ENCODE measurements around the gene NUAK2.

- TF ChIP-seq EZH2 (IDR thresholded peaks at IDR 0.05; ENCODE audit: low read depth, low read length, severe bottlenecking) (no peak), POLR2A (IDR thresholded peaks at IDR 0.05; ENCODE audit: control extremely low read depth in 1 of 2, low read depth in 2 of 2, low read length in 2 of 2) (no peak), POLR2AphosphoS5 (IDR thresholded peaks at IDR 0.05; ENCODE audit: low read depth, low read length) (no peak), CEBPB (IDR thresholded peaks at IDR 0.05; ENCODE audit: low read depth, low read length) (no peak), JUN (IDR thresholded peaks at IDR 0.05; ENCODE audit: low read depth, low read length) (no peak)
- TF ChIP-seq, protein P1, sequence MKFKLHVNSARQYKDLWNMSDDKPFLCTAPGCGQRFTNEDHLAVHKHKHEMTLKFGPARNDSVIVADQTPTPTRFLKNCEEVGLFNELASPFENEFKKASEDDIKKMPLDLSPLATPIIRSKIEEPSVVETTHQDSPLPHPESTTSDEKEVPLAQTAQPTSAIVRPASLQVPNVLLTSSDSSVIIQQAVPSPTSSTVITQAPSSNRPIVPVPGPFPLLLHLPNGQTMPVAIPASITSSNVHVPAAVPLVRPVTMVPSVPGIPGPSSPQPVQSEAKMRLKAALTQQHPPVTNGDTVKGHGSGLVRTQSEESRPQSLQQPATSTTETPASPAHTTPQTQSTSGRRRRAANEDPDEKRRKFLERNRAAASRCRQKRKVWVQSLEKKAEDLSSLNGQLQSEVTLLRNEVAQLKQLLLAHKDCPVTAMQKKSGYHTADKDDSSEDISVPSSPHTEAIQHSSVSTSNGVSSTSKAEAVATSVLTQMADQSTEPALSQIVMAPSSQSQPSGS (IDR thresholded peaks at IDR 0.05; ENCODE audit: low read length) = no peak
- TF ChIP-seq, protein P2, sequence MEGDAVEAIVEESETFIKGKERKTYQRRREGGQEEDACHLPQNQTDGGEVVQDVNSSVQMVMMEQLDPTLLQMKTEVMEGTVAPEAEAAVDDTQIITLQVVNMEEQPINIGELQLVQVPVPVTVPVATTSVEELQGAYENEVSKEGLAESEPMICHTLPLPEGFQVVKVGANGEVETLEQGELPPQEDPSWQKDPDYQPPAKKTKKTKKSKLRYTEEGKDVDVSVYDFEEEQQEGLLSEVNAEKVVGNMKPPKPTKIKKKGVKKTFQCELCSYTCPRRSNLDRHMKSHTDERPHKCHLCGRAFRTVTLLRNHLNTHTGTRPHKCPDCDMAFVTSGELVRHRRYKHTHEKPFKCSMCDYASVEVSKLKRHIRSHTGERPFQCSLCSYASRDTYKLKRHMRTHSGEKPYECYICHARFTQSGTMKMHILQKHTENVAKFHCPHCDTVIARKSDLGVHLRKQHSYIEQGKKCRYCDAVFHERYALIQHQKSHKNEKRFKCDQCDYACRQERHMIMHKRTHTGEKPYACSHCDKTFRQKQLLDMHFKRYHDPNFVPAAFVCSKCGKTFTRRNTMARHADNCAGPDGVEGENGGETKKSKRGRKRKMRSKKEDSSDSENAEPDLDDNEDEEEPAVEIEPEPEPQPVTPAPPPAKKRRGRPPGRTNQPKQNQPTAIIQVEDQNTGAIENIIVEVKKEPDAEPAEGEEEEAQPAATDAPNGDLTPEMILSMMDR (IDR thresholded peaks at IDR 0.05; ENCODE audit: control extremely low read depth in 1 of 3, insufficient read depth in 1 of 3, low read depth in 1 of 3, low read length in 3 of 3) = no peak
These were observed 51.8 kb downstream of the NUAK2 start for GRCh38 chr1:205269711-205270110.
